OCI-LY1 (cell line): Measurements from ENCODE around the gene CELF4.

ENCODE experiments used
- CTCF ChIP-seq: fragments of 200-600 bp; sonication (generic), shearing (Covaris generic); IDR thresholded peaks from 2 replicates; pipeline ENCODE4 v1.5.1; 2017; ENCODE audit warnings: mild to moderate bottlenecking, antibody characterized with exemption, low read length, moderate library complexity, mixed read lengths
- EZH2 ChIP-seq: fragments of 200-600 bp; sonication (generic), shearing (Covaris generic); IDR thresholded peaks from 2 replicates; pipeline ENCODE4 v1.8.0; 2017; ENCODE audit warnings: borderline replicate concordance, mixed run types, mild to moderate bottlenecking, antibody characterized with exemption, low read length, moderate library complexity, mixed read lengths

DNA sequence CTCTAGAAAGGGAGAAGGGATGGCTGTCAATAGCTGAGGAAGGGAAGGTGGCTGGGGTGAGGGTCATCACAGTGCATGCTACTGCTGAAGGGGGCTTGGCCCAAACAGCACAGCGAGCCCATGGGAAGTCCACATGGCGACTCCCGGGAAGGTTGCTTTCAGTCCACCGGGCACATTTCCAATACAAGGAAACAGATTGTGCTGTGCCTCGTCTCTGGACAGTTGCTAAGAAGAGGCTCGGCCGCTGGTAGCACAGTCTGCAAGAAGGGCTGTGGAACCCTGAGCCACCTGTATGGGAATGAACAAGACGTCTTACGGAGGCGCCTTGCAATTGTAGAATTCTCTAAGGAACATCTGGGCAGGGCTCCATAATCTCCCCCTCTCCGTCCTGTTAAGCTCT, 123.1 kb downstream of the CELF4 start:
- no peak for TF ChIP-seq CTCF
- TF ChIP-seq EZH2 = no peak
